Endometrial microvascular endothelial cells (primary cell): ENCODE results near the gene STOX1. TPM values are rescaled to one million over a fixed set of nuclear protein-coding genes. Genes with fewer than 3 reads are reported as not detected.
"Not testable (repeated sequence)": the region's sequence is repeated elsewhere in the genome, so short reads cannot be mapped to it uniquely, and the experiment has no call there.

Experiments used
- in situ Hi-C: cut with HindIII; loops from 2 replicates; pipeline ENCODE4 v1.10.0; 2017; ENCODE audit warnings: low sequenced_read_pairs, low pct_unique_long_range_greater_than_20kb; ENCODE audit errors: inconsistent ontology term
- total RNA-seq: library from RNA; depleted of rRNA; stranded (reverse); fragments of >200 nt; gene quantifications from one replicate; pipeline ENCODE4 v1.2.3, GENCODE V29; 2015; ENCODE audit errors: inconsistent ontology term

STOX1 gene
- total RNA-seq, 1 donor from 2014 or later = not detected

DNA sequence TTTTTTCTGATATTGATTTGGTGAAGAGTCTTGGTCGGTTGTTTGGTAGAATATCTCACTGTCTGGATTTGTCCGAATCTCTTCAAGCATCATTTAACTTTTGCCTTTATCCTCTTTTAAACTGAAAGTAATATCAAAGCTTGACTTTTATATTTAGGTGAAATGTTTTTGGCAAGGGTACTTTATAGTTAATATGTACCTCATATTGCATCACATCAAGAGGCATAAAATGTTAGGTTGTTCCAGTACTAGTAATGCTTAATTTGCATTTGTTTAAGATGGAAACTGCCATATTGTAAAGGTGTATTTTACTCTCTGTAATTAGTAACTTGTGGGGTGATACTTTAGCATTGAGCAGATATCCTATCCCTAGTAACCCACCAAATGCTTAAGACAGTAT, 111.6 kb downstream of the STOX1 start:
- in situ Hi-C loops = no loop called here

DNA sequence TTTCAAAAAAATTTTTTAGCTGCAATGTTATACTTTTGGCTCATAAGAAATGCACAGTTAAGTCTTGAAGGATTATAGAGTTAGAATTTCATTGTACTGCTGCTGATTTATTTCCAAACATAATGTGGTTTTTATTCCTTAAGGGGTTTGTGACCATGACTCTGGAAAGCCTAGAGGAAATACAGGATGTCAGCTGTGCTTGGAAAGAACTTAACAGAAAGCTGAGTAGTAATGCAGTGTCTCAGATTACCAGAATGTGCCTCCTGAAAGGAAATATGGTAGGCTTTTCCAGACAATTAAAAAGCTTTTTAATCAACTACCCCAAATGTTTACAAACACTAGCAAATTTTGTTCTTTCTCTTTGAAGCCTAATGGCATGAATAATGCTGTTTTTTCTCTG, 113.6 kb downstream of the STOX1 start:
- in situ Hi-C loops = not testable (repeated sequence)

Other genes starting within 250 kb of the STOX1 start
- 36.1 TPM for gene CCAR1, start 106.3 kb upstream of the STOX1 start, total RNA-seq
- gene DDX50, start 73.8 kb downstream of the STOX1 start, total RNA-seq = 33.4 TPM
- gene DDX21, start 128.6 kb downstream of the STOX1 start, total RNA-seq = 135 TPM
- 58.4 TPM for gene KIFBP, start 161.3 kb downstream of the STOX1 start, total RNA-seq